IMR-90 (cell line): ENCODE results near the gene STRIP1. TPM values are rescaled to one million over a fixed set of nuclear protein-coding genes. Genes with fewer than 3 reads are reported as not detected.

ENCODE experiments used
- ATAC-seq: fragments of 200-7000 bp; cut with Tn5 transposase; 2 replicates; pipeline ENCODE4 v1.9.1; 2020; ENCODE audit warnings: low read depth, mild to moderate bottlenecking, moderate library complexity
- BruUV-seq: library from RNA; stranded (reverse); fragments of 400-500 nt; replicated peaks from 2 replicates; lab custom pipeline; 2021; lab: Mats Ljungman, UMichigan
- CTCF ChIA-PET: fragments of 300-600 bp; formaldehyde crosslinking; extraction: SDS; loops from one replicate; lab custom pipeline; 2021; ENCODE audit warnings: antibody characterized with exemption; lab: Yijun Ruan, JAX
- POLR2A ChIA-PET: fragments of 300-600 bp; sonication (Branson Sonifier 250); formaldehyde crosslinking; loops from one replicate; lab custom pipeline; 2022; ENCODE audit warnings: antibody characterized with exemption; ENCODE audit not compliant: unreplicated experiment; lab: Charles Lee
- DNase-seq: peaks from one replicate; pipeline ENCODE4 v3.0.0; 2013
- H2AFZ ChIP-seq: replicated peaks from 2 replicates; pipeline ENCODE3; 2013; ENCODE audit warnings: low read length, mild to moderate bottlenecking; ENCODE audit not compliant: poor library complexity
- H2AK5ac ChIP-seq: 2 replicates; pipeline ENCODE4 v1.6.1; 2013; ENCODE audit warnings: low read depth, low read length, inconsistent platforms
- H2AK9ac ChIP-seq: replicated peaks from 2 replicates; pipeline ENCODE3; 2013; ENCODE audit warnings: mild to moderate bottlenecking, low read depth, low read length, moderate library complexity; ENCODE audit not compliant: poor library complexity
- H2BK120ac ChIP-seq: 2 replicates; pipeline ENCODE4 v1.6.1; 2013; ENCODE audit warnings: low read depth, low read length, inconsistent platforms
- H2BK15ac ChIP-seq: 3 replicates; pipeline ENCODE4 v1.6.1; 2013; ENCODE audit warnings: low read depth, low read length, inconsistent platforms
- H2BK20ac ChIP-seq: 2 replicates; pipeline ENCODE4 v1.6.1; 2013; ENCODE audit warnings: low read depth, mild to moderate bottlenecking, inconsistent platforms, low read length, moderate library complexity
- H2BK5ac ChIP-seq: 2 replicates; pipeline ENCODE4 v1.6.1; 2013; ENCODE audit warnings: mild to moderate bottlenecking, low read depth, low read length, inconsistent platforms; ENCODE audit not compliant: poor library complexity, severe bottlenecking
- H3K14ac ChIP-seq: replicated peaks from 2 replicates; pipeline ENCODE4 v1.6.1; 2013; ENCODE audit warnings: low read depth, low read length, inconsistent platforms
- H3K18ac ChIP-seq: 2 replicates; pipeline ENCODE4 v1.6.1; 2013; ENCODE audit warnings: low read depth, low read length, control low read depth
- H3K23ac ChIP-seq: 2 replicates; pipeline ENCODE4 v1.6.1; 2013; ENCODE audit warnings: low read depth, low read length, inconsistent platforms
- H3K27ac ChIP-seq: 2 replicates; pipeline ENCODE4 v1.5.1; 2013; ENCODE audit warnings: mild to moderate bottlenecking, control low read depth, low read length; ENCODE audit not compliant: insufficient read depth
- H3K27me3 ChIP-seq: 2 replicates; pipeline ENCODE4 v1.6.1; 2013; ENCODE audit warnings: low read length; ENCODE audit not compliant: control insufficient read depth, insufficient read depth
- H3K36me3 ChIP-seq: 2 replicates; pipeline ENCODE4 v1.6.1; 2013; ENCODE audit warnings: low read length, mixed read lengths; ENCODE audit not compliant: control insufficient read depth, insufficient read depth
- H3K4ac ChIP-seq: 2 replicates; pipeline ENCODE4 v1.6.1; 2013; ENCODE audit warnings: low read depth, low read length, inconsistent platforms
- H3K4me1 ChIP-seq: 2 replicates; pipeline ENCODE4 v1.6.1; 2013; ENCODE audit warnings: low read length, mixed read lengths; ENCODE audit not compliant: control insufficient read depth, insufficient read depth
- H3K4me2 ChIP-seq: 2 replicates; pipeline ENCODE4 v1.6.1; 2013; ENCODE audit warnings: low read depth, mild to moderate bottlenecking, control low read depth, low read length, moderate library complexity
- H3K4me3 ChIP-seq: 2 replicates; pipeline ENCODE4 v1.5.1; 2013; ENCODE audit warnings: low read depth, mild to moderate bottlenecking, control low read depth, low read length, moderate library complexity; ENCODE audit not compliant: insufficient read depth
- H3K56ac ChIP-seq: 2 replicates; pipeline ENCODE4 v1.6.1; 2013; ENCODE audit warnings: low read length, inconsistent platforms; ENCODE audit not compliant: insufficient read depth; ENCODE audit errors: extremely low read depth
- H3K79me1 ChIP-seq, 2 experiments: 2 replicates each; pipeline ENCODE4 v1.6.1; 2013; ENCODE audit warnings: low read length in 2 of 2, inconsistent platforms in 1 of 2, low read depth in 1 of 2
- H3K9ac ChIP-seq: 2 replicates; pipeline ENCODE4 v1.6.1; 2013; ENCODE audit warnings: low read depth, low read length, control low read depth
- H3K9me1 ChIP-seq: 2 replicates; pipeline ENCODE4 v1.6.1; 2013; ENCODE audit warnings: low read length, inconsistent platforms; ENCODE audit not compliant: insufficient read depth
- H3K9me3 ChIP-seq: 2 replicates; pipeline ENCODE4 v1.6.1; 2013; ENCODE audit warnings: low read length; ENCODE audit not compliant: control insufficient read depth, insufficient read depth
- H4K20me1 ChIP-seq: 2 replicates; pipeline ENCODE4 v1.6.1; 2013; ENCODE audit warnings: low read length, inconsistent platforms; ENCODE audit not compliant: insufficient read depth
- H4K5ac ChIP-seq: 2 replicates; pipeline ENCODE4 v1.6.1; 2013; ENCODE audit warnings: mild to moderate bottlenecking, low read depth, low read length, control low read depth
- H4K8ac ChIP-seq, 2 experiments: 2 replicates each; pipeline ENCODE4 v1.6.1; 2013; ENCODE audit warnings: low read depth in 2 of 2, low read length in 2 of 2, control low read depth in 1 of 2, inconsistent platforms in 1 of 2
- H4K91ac ChIP-seq: 2 replicates; pipeline ENCODE4 v1.6.1; 2013; ENCODE audit warnings: low read depth, low read length, inconsistent platforms; ENCODE audit not compliant: insufficient read depth
- CEBPB ChIP-seq: IDR thresholded peaks from 2 replicates; pipeline ENCODE4 v1.6.1; 2012; ENCODE audit warnings: low read depth, low read length, improper control_type of control experiment
- CHD1 ChIP-seq: IDR thresholded peaks from 2 replicates; pipeline ENCODE4 v1.6.1; 2012; ENCODE audit warnings: low read depth, low read length, improper control_type of control experiment
- CTCF ChIP-seq: conservative IDR thresholded peaks from 2 replicates; pipeline ENCODE4 v1.5.1; 2012; ENCODE audit warnings: mild to moderate bottlenecking, low read depth, low read length, improper control_type of control experiment
- ELK1 ChIP-seq: fragments of 150-350 bp; IDR thresholded peaks from 2 replicates; pipeline ENCODE4 v1.6.1; 2016; ENCODE audit warnings: low read depth, mild to moderate bottlenecking, low read length, moderate library complexity, borderline replicate concordance
- FOS ChIP-seq: fragments of 150-350 bp; IDR thresholded peaks from 2 replicates; pipeline ENCODE4 v1.6.1; 2016; ENCODE audit warnings: low read depth, low read length
- MAFK ChIP-seq: IDR thresholded peaks from 2 replicates; pipeline ENCODE4 v1.6.1; 2012; ENCODE audit warnings: low read depth, low read length, improper control_type of control experiment
- MAZ ChIP-seq: IDR thresholded peaks from 2 replicates; pipeline ENCODE4 v1.6.1; 2012; ENCODE audit warnings: low read depth, mild to moderate bottlenecking, low read length, improper control_type of control experiment, moderate library complexity, borderline replicate concordance
- MXI1 ChIP-seq: IDR thresholded peaks from 2 replicates; pipeline ENCODE4 v1.6.1; 2012; ENCODE audit warnings: low read depth, mild to moderate bottlenecking, low read length, moderate library complexity, borderline replicate concordance
- POLR2A ChIP-seq: IDR thresholded peaks from 2 replicates; pipeline ENCODE4 v1.6.1; 2012; ENCODE audit warnings: mild to moderate bottlenecking, low read depth, low read length
- RAD21 ChIP-seq: IDR thresholded peaks from 2 replicates; pipeline ENCODE4 v1.6.1; 2012; ENCODE audit warnings: low read length, improper control_type of control experiment
- RFX5 ChIP-seq: IDR thresholded peaks from 2 replicates; pipeline ENCODE4 v1.8.0; 2012; ENCODE audit warnings: low read depth, mild to moderate bottlenecking, low read length, moderate library complexity
- SMC3 ChIP-seq: fragments of 150-350 bp; IDR thresholded peaks from 2 replicates; pipeline ENCODE4 v1.6.1; 2016; ENCODE audit warnings: low read depth, mild to moderate bottlenecking, antibody characterized with exemption, low read length, moderate library complexity
- WGBS, 2 experiments: methylation state at CpG; one replicate each; pipeline versions ENCODE4 v1.1.5 to v1.1.7; 2013; ENCODE audit warnings: missing lambda C conversion rate in 2 of 2; ENCODE audit not compliant: insufficient read length in 1 of 2; ENCODE audit errors: extremely low coverage in 2 of 2; 5-methylcytosine and 5-hydroxymethylcytosine counted together
- dilution Hi-C: fragments of 300-500 bp; cut with HindIII; formaldehyde crosslinking; loops from one replicate; pipeline ENCODE4 v1.14.3; 2018; ENCODE audit warnings: low sequenced_read_pairs; ENCODE audit not compliant: unreplicated experiment
- in situ Hi-C: fragments of 300-500 bp; cut with MboI; formaldehyde crosslinking; loops from 3 replicates; pipeline ENCODE4 v1.14.3; 2019; ENCODE audit warnings: low sequenced_read_pairs, inconsistent platforms, mixed read lengths
- intact Hi-C: fragments of 100-400 bp; cut with micrococcal nuclease; formaldehyde crosslinking; loops from 2 replicates; pipeline ENCODE4 v1.10.0; 2022
- polyA plus RNA-seq, 3 experiments: library from polyadenylated mRNA; depleted of rRNA; stranded (reverse); fragments of >200 nt; gene quantifications; 2 replicates each; pipeline ENCODE4 v1.2.3, GENCODE V29; 2012; ENCODE audit warnings: low replicate concordance in 1 of 3
- total RNA-seq: library from RNA; depleted of rRNA; stranded (reverse); fragments of >200 nt; gene quantifications from 2 replicates; pipeline ENCODE4 v1.2.3, GENCODE V29; 2012

The STRIP1 gene
- total and polyA plus RNA-seq, 2 of the 4 experiments (the other 2 are of a cell fraction), result 30.4 to 33.5 TPM

GRCh38 chr1:110092991-110093390, 58.6 kb downstream of the STRIP1 start:
- Histone ChIP-seq H2BK120ac (no peak overlapping the region), H2BK15ac (no peak overlapping the region), H3K36me3 (no peaks in the 10 kb centered on the region), H2AFZ (no peak overlapping the region), H3K18ac (no peak overlapping the region), H3K9ac (no peak overlapping the region), H3K27ac (no peak overlapping the region), H3K23ac (no peak overlapping the region), H3K27me3 (peaks cover 65% of the 10 kb centered on the region), H4K8ac (no peak overlapping the region), H4K91ac (no peak overlapping the region), H3K14ac (no peak overlapping the region), H3K4me1 (no peaks in the 10 kb centered on the region), H3K9me3 (peaks cover 3% of the 10 kb centered on the region), H3K4ac (no peak overlapping the region), H2AK5ac (no peak overlapping the region), H2BK5ac (no peak overlapping the region), H3K4me2 (no peak overlapping the region), H3K56ac (no peak overlapping the region), H3K4me3 (no peak overlapping the region), H2AK9ac (no peak overlapping the region), H2BK20ac (no peak overlapping the region), H3K9me1 (no peaks in the 10 kb centered on the region; the same call in 1 of the 2 replicates), H4K5ac (no peak overlapping the region), H3K79me1 (no peaks in the 10 kb centered on the region), H4K20me1 (no peaks in the 10 kb centered on the region)
- TF ChIP-seq POLR2A (no peak), RFX5 (no peak), ELK1 (no peak), CEBPB (no peak), FOS (no peak), CHD1 (no peak), SMC3 (no peak), MAFK (no peak), RAD21 (no peak), MXI1 (no peak), MAZ (no peak), CTCF (no peak)
- intact Hi-C loops (no loop called here), dilution Hi-C loops (no loop called here), in situ Hi-C loops (no loop called here)
- ChIA-PET CTCF (interaction anchor here (0.6 kb wide), 1 partner anchor 513 kb away, joined by 3 read pairs; no protein-coding TSS in a partner anchor), POLR2A (no interaction called here)
- 67% methylated on average over 1 of the region's 2 CpGs; no CpG with 5 or more reads in 1 of the 2 experiments for WGBS, 2 experiments
- ATAC-seq (no peak), DNase-seq (no peak)
- no TSS peak for BruUV-seq
